H1 (cell line): ENCODE data around the gene NDUFA9. TPM values are rescaled to one million over a fixed set of nuclear protein-coding genes. Genes with fewer than 3 reads are reported as not detected.

Experiments used
- CTCF ChIA-PET: fragments of 300-600 bp; sonication (Branson Sonifier 250); formaldehyde crosslinking; loops from one replicate; lab custom pipeline; 2021; ENCODE audit not compliant: partially characterized antibody; lab: Charles Lee
- POLR2A ChIA-PET: fragments of 300-600 bp; sonication (Branson Sonifier 250); formaldehyde crosslinking; loops from one replicate; lab custom pipeline; 2021; ENCODE audit warnings: inconsistent platforms; ENCODE audit not compliant: partially characterized antibody; lab: Charles Lee
- DNase-seq, 2 experiments: peaks; one replicate each; pipeline versions ENCODE4 v3.0.0 to v3.0.0-alpha.2; 2010 to 2022; ENCODE audit warnings: low spot score in 2 of 2, low read depth in 1 of 2, mixed read lengths in 1 of 2
- FAIRE-seq: peaks from 2 replicates; lab custom pipeline; 2011; peaks lifted over from hg19 to GRCh38; lab: Jason Lieb, UNC
- H2AFZ ChIP-seq: 2 replicates; pipeline ENCODE4 v1.8.1; 2012; ENCODE audit warnings: low read length, inconsistent platforms
- H2AK5ac ChIP-seq: 2 replicates; pipeline ENCODE4 v1.6.1; 2013; ENCODE audit warnings: low read depth, low read length
- H2BK120ac ChIP-seq: replicated peaks from 2 replicates; pipeline ENCODE3; 2013; ENCODE audit warnings: low read depth, low read length, inconsistent platforms
- H2BK12ac ChIP-seq: 2 replicates; pipeline ENCODE4 v1.6.1; 2013; ENCODE audit warnings: low read depth, low read length
- H2BK15ac ChIP-seq: 2 replicates; pipeline ENCODE4 v1.6.1; 2013; ENCODE audit warnings: low read length
- H2BK20ac ChIP-seq: 2 replicates; pipeline ENCODE4 v1.6.1; 2013; ENCODE audit warnings: low read length
- H2BK5ac ChIP-seq: 2 replicates; pipeline ENCODE4 v1.6.1; 2013; ENCODE audit warnings: low read depth, low read length
- H3K14ac ChIP-seq: 2 replicates; pipeline ENCODE4 v1.6.1; 2013; ENCODE audit warnings: inconsistent platforms; ENCODE audit not compliant: insufficient read length
- H3K18ac ChIP-seq: 2 replicates; pipeline ENCODE4 v1.6.1; 2013; ENCODE audit warnings: low read length; ENCODE audit errors: extremely low read depth
- H3K23ac ChIP-seq: 2 replicates; pipeline ENCODE4 v1.6.1; 2013; ENCODE audit warnings: inconsistent platforms; ENCODE audit not compliant: insufficient read length
- H3K23me2 ChIP-seq: 2 replicates; pipeline ENCODE4 v1.6.1; 2013; ENCODE audit warnings: low read depth, low read length
- H3K27ac ChIP-seq: 2 replicates; pipeline ENCODE4 v1.6.1; 2011; ENCODE audit warnings: low read depth, low read length, inconsistent platforms
- H3K27me3 ChIP-seq, 4 experiments: replicated peaks in 1 of 4; 1 replicate in 1 of 4; 2 replicates in 3 of 4; pipeline versions ENCODE4 v1.6.1 to v1.8.1; 2011 to 2013; ENCODE audit warnings: low read length in 3 of 4, mild to moderate bottlenecking in 3 of 4, inconsistent platforms in 2 of 4, mixed read lengths in 2 of 4, moderate library complexity in 1 of 4; ENCODE audit not compliant: control insufficient read depth in 3 of 4, insufficient read depth in 3 of 4; ENCODE audit errors: extremely low read depth in 1 of 4
- H3K36me3 ChIP-seq, 4 experiments: 2 replicates each; pipeline versions ENCODE4 v1.6.1 to v1.8.1; 2011 to 2013; ENCODE audit warnings: mild to moderate bottlenecking in 4 of 4, low read length in 3 of 4, moderate library complexity in 2 of 4, control low read depth in 1 of 4, inconsistent platforms in 1 of 4; ENCODE audit not compliant: insufficient read depth in 4 of 4, control insufficient read depth in 2 of 4
- H3K4ac ChIP-seq: replicated peaks from 2 replicates; pipeline ENCODE3; 2013; ENCODE audit warnings: low read length, low read depth, mixed read lengths, inconsistent platforms; ENCODE audit not compliant: insufficient read length
- H3K4me1 ChIP-seq, 4 experiments: replicated peaks in 1 of 4; 1 replicate in 1 of 4; 2 replicates in 3 of 4; pipeline versions ENCODE4 v1.6.1 to v1.8.1; 2011 to 2013; ENCODE audit warnings: low read length in 3 of 4, inconsistent platforms in 2 of 4, mixed read lengths in 1 of 4; ENCODE audit not compliant: insufficient read depth in 4 of 4, control insufficient read depth in 3 of 4
- H3K4me2 ChIP-seq, 2 experiments: 2 replicates each; pipeline versions ENCODE4 v1.6.1 to v1.8.1; 2011 to 2013; ENCODE audit warnings: low read depth in 2 of 2, low read length in 2 of 2, control low read depth in 1 of 2, inconsistent platforms in 1 of 2, mild to moderate bottlenecking in 1 of 2; ENCODE audit not compliant: insufficient read depth in 1 of 2
- H3K4me3 ChIP-seq, 4 experiments: fragments of 200-600, 300-600 bp in 1 of 4; sonication (generic), shearing (Covaris generic), sonication (Bioruptor Twin) in 1 of 4; 2 replicates each; pipeline versions ENCODE4 v1.5.1 to v1.8.1; 2011 to 2016; ENCODE audit warnings: low read length in 4 of 4, low read depth in 3 of 4, control low read depth in 2 of 4, inconsistent platforms in 2 of 4, mild to moderate bottlenecking in 2 of 4, mixed read lengths in 1 of 4, moderate library complexity in 1 of 4; ENCODE audit not compliant: insufficient read depth in 2 of 4; ENCODE audit errors: extremely low read depth in 1 of 4
- H3K56ac ChIP-seq: replicated peaks from 2 replicates; pipeline ENCODE3; 2013; ENCODE audit warnings: low read depth, mild to moderate bottlenecking, mixed read lengths, low read length, inconsistent platforms; ENCODE audit not compliant: insufficient read length
- H3K79me1 ChIP-seq: 2 replicates; pipeline ENCODE4 v1.6.1; 2013; ENCODE audit warnings: low read depth, low read length, control low read depth
- H3K79me2 ChIP-seq, 2 experiments: 2 replicates each; pipeline versions ENCODE4 v1.6.1 to v1.8.1; 2012 to 2013; ENCODE audit warnings: low read length in 2 of 2, mild to moderate bottlenecking in 2 of 2, inconsistent platforms in 1 of 2; ENCODE audit not compliant: insufficient read depth in 2 of 2, control insufficient read depth in 1 of 2
- H3K9ac ChIP-seq, 4 experiments: replicated peaks in 1 of 4; 1 replicate in 1 of 4; 2 replicates in 3 of 4; pipeline versions ENCODE4 v1.6.1 to v1.8.1; 2011 to 2013; ENCODE audit warnings: low read depth in 3 of 4, low read length in 3 of 4, control low read depth in 2 of 4, mild to moderate bottlenecking in 2 of 4, moderate library complexity in 2 of 4, inconsistent platforms in 1 of 4; ENCODE audit errors: extremely low read depth in 1 of 4
- H3K9me3 ChIP-seq, 2 experiments: 2 replicates each; pipeline versions ENCODE4 v1.6.1 to v1.8.1; 2012 to 2013; ENCODE audit warnings: mild to moderate bottlenecking in 2 of 2, moderate library complexity in 2 of 2, control low read depth in 1 of 2, inconsistent platforms in 1 of 2, low read depth in 1 of 2, low read length in 1 of 2, mixed read lengths in 1 of 2; ENCODE audit not compliant: insufficient read depth in 2 of 2
- H4K20me1 ChIP-seq, 2 experiments: replicated peaks in 1 of 2; 2 replicates each; pipeline versions ENCODE3 to v1.8.1; 2011 to 2013; ENCODE audit warnings: inconsistent platforms in 2 of 2, low read length in 2 of 2, mild to moderate bottlenecking in 1 of 2; ENCODE audit not compliant: insufficient read depth in 2 of 2, control insufficient read depth in 1 of 2
- H4K5ac ChIP-seq: 2 replicates; pipeline ENCODE4 v1.6.1; 2013; ENCODE audit warnings: low read length, low read depth, mixed read lengths, inconsistent platforms; ENCODE audit not compliant: insufficient read length
- H4K8ac ChIP-seq: 2 replicates; pipeline ENCODE4 v1.8.0; 2013; ENCODE audit warnings: mild to moderate bottlenecking, moderate library complexity, low read length, inconsistent platforms; ENCODE audit not compliant: insufficient read depth; ENCODE audit errors: extremely low read depth
- H4K91ac ChIP-seq: replicated peaks from 2 replicates; pipeline ENCODE3; 2013; ENCODE audit warnings: low read length, mixed read lengths, inconsistent platforms; ENCODE audit not compliant: insufficient read length
- CHD2 ChIP-seq: IDR thresholded peaks from 2 replicates; pipeline ENCODE4 v1.6.1; 2012; ENCODE audit warnings: low read length, improper control_type of control experiment
- HDAC2 ChIP-seq, 2 experiments: fragments of 300-600 bp in 1 of 2; sonication (generic) in 1 of 2; IDR thresholded peaks; 2 replicates each; pipeline ENCODE4 v1.6.1; 2011 to 2012; ENCODE audit warnings: low read depth in 2 of 2, low read length in 2 of 2, mild to moderate bottlenecking in 2 of 2, moderate library complexity in 2 of 2, borderline replicate concordance in 1 of 2, inconsistent platforms in 1 of 2
- POLR2A ChIP-seq, 2 experiments: IDR thresholded peaks; 1 replicate in 1 of 2; 2 replicates in 1 of 2; pipeline ENCODE4 v1.6.1; 2011; ENCODE audit warnings: low read depth in 2 of 2, low read length in 2 of 2, mild to moderate bottlenecking in 2 of 2; ENCODE audit errors: control extremely low read depth in 1 of 2
- SAP30 ChIP-seq: fragments of 300-600 bp; sonication (generic); IDR thresholded peaks from 2 replicates; pipeline ENCODE4 v1.7.1; 2012; ENCODE audit warnings: low read length, moderate library complexity, mild to moderate bottlenecking, inconsistent platforms; ENCODE audit not compliant: insufficient read depth, insufficient replicate concordance
- SIRT6 ChIP-seq: IDR thresholded peaks from one replicate; pipeline ENCODE4 v1.7.1; 2012; ENCODE audit warnings: low read length, inconsistent platforms
- SUZ12 ChIP-seq: fragments of 200-600 bp; sonication (generic); IDR thresholded peaks from 2 replicates; pipeline ENCODE4 v1.6.1; 2012; ENCODE audit warnings: mild to moderate bottlenecking, inconsistent platforms, low read length, moderate library complexity, mixed read lengths
- TAF1 ChIP-seq: IDR thresholded peaks from 2 replicates; pipeline ENCODE4 v1.6.1; 2011; ENCODE audit warnings: mild to moderate bottlenecking, low read depth, low read length
- YY1 ChIP-seq: IDR thresholded peaks from 2 replicates; pipeline ENCODE4 v1.6.1; 2011; ENCODE audit warnings: low read depth, mild to moderate bottlenecking, low read length
- WGBS, 2 experiments: shearing (Covaris generic) in 1 of 2; methylation state at CpG; one replicate each; pipeline versions ENCODE4 v1.1.6 to v1.1.7; 2013 to 2015; ENCODE audit warnings: low lambda C conversion rate in 2 of 2, mixed read lengths in 2 of 2, inconsistent platforms in 1 of 2, low coverage in 1 of 2, missing lambda C conversion rate in 1 of 2; ENCODE audit not compliant: insufficient replicate concordance in 2 of 2, insufficient coverage in 1 of 2, insufficient read length in 1 of 2; ENCODE audit errors: extremely low coverage in 1 of 2, missing lambda C conversion rate in 1 of 2; 5-methylcytosine and 5-hydroxymethylcytosine counted together
- polyA plus RNA-seq, 7 experiments: library from polyadenylated mRNA; depleted of rRNA in 3 of 7; stranded (reverse) in 5 of 7; unstranded in 2 of 7; fragments of >200 nt in 5 of 7; fragments of 200-250 nt in 2 of 7; gene quantifications; 1 replicate in 5 of 7; 2 replicates in 1 of 7; 4 replicates in 1 of 7; pipeline versions ENCODE4 v1.2.1 to v1.2.3, GENCODE V29; 2011 to 2013; ENCODE audit warnings: missing spikeins in 2 of 7, mixed read lengths in 2 of 7
- total RNA-seq: library from RNA; stranded (reverse); fragmentation: NEBNext Ultra II Directional; extraction: Animal tissue kit (Norgen Biotek cat#: 25700); gene quantifications from 2 replicates; pipeline ENCODE4 v1.2.1, GENCODE V29; 2021
- TF ChIP-seq, protein P1 (sequence below): IDR thresholded peaks from 2 replicates; pipeline ENCODE4 v1.6.1; 2012; ENCODE audit warnings: inconsistent platforms

Gene NDUFA9
- total and polyA plus RNA-seq, 2 of the 8 experiments (the other 6 are each of a cell fraction or from before 2014, with no cell fraction given) = 50.2 to 67.0 TPM

- no peaks in the 10 kb centered on the region for H3K23me2 ChIP-seq
- no peaks in the 10 kb centered on the region for H3K79me2 ChIP-seq
- H3K4me1 ChIP-seq = no peaks in the 10 kb centered on the region
- no peak overlapping the region for H4K8ac ChIP-seq
- no peak overlapping the region for H3K27ac ChIP-seq
- H3K23ac ChIP-seq = no peak overlapping the region
- no peak overlapping the region for H2AFZ ChIP-seq
- H2AK5ac ChIP-seq = no peak overlapping the region
- H4K20me1 ChIP-seq = no peaks in the 10 kb centered on the region
- H3K18ac ChIP-seq = no peak overlapping the region
- ChIA-PET CTCF (interaction anchor here (1.3 kb wide), 1 partner anchor 143 kb away, joined by 4 read pairs; no protein-coding TSS in a partner anchor), POLR2A (interaction anchor here (1.6 kb wide), 1 partner anchor 10 kb away, joined by 3 read pairs; no protein-coding TSS in a partner anchor)
- no peaks in the 10 kb centered on the region; a peak in 1 of 7 replicates for H3K27me3 ChIP-seq
- no peak overlapping the region for H4K5ac ChIP-seq
- H3K9me3 ChIP-seq = no peaks in the 10 kb centered on the region
- no peak overlapping the region for H3K4me3 ChIP-seq
- DNase-seq (no peak), FAIRE-seq (no peak)
- no peak overlapping the region for H2BK5ac ChIP-seq
- H3K36me3 ChIP-seq = no peaks in the 10 kb centered on the region
- no peak overlapping the region for H3K4ac ChIP-seq
- no peaks in the 10 kb centered on the region for H3K79me1 ChIP-seq
- TF ChIP-seq SAP30 = no peak
- no peak for TF ChIP-seq POLR2A (IDR thresholded peaks at IDR 0.05; ENCODE audit: control extremely low read depth in 1 of 2, low read depth in 2 of 2, low read length in 2 of 2)
- no peak for TF ChIP-seq YY1
- no peak for TF ChIP-seq CHD2
- no peak for TF ChIP-seq HDAC2 (IDR thresholded peaks at IDR 0.05; ENCODE audit: borderline replicate concordance in 1 of 2, low read depth in 2 of 2, low read length in 2 of 2)
- no peak for TF ChIP-seq TAF1
- TF ChIP-seq, protein P1, sequence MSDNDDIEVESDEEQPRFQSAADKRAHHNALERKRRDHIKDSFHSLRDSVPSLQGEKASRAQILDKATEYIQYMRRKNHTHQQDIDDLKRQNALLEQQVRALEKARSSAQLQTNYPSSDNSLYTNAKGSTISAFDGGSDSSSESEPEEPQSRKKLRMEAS = no peak
- TF ChIP-seq SIRT6 = no peak
- TF ChIP-seq SUZ12 = no peak
- 90% methylated on average over 3 of the region's 3 CpGs; no CpG with 5 or more reads in 1 of the 2 experiments for WGBS, 2 experiments
- H3K9ac ChIP-seq = no peak overlapping the region
- no peak overlapping the region for H3K14ac ChIP-seq
- H2BK20ac ChIP-seq = no peak overlapping the region
- H2BK120ac ChIP-seq = no peak overlapping the region
- no peak overlapping the region for H2BK15ac ChIP-seq
- no peak overlapping the region for H4K91ac ChIP-seq
- H3K4me2 ChIP-seq = no peak overlapping the region
- H2BK12ac ChIP-seq = no peak overlapping the region
- H3K56ac ChIP-seq = no peak overlapping the region
Measured at GRCh38 chr12:4621511-4621910, 27.4 kb upstream of the NDUFA9 start.
